HCT116 (cell line): ENCODE data around the gene ALKBH4. TPM values are rescaled to one million over a fixed set of nuclear protein-coding genes. Genes with fewer than 3 reads are reported as not detected.

Experiments
- ATAC-seq: fragments of 200-7000 bp; cut with Tn5 transposase; 2 replicates; pipeline ENCODE4 v1.9.1; 2020; ENCODE audit warnings: mild to moderate bottlenecking, moderate library complexity
- Bru-seq: library from RNA; stranded (reverse); fragments of 400-500 nt; gene quantifications from one replicate; lab custom pipeline; 2021; lab: Mats Ljungman, UMichigan
- BruChase-seq, 2 experiments: library from RNA; stranded (reverse); fragments of 400-500 nt; gene quantifications; one replicate each; lab custom pipeline; 2021; lab: Mats Ljungman, UMichigan
- BruUV-seq: library from RNA; stranded (reverse); fragments of 400-500 nt; replicated peaks from 2 replicates; lab custom pipeline; 2021; lab: Mats Ljungman, UMichigan
- CTCF ChIA-PET: fragments of 300-600 bp; sonication (Branson Sonifier 250); formaldehyde crosslinking; loops from one replicate; lab custom pipeline; 2021; ENCODE audit warnings: antibody characterized with exemption; lab: Charles Lee
- POLR2A ChIA-PET: fragments of 300-600, 350-600 bp; sonication (Branson Sonifier 250); formaldehyde crosslinking; loops from one replicate; lab custom pipeline; 2021; ENCODE audit warnings: antibody characterized with exemption; lab: Charles Lee
- RAD21 ChIA-PET, 2 experiments: fragments of 300-600 bp; sonication (Branson Sonifier 250); formaldehyde crosslinking; loops; one replicate each; lab custom pipeline; 2023; ENCODE audit warnings: low total read pairs in 2 of 2; ENCODE audit not compliant: uncharacterized antibody in 2 of 2, unreplicated experiment in 2 of 2, low non-redundant PET in 1 of 2; lab: Charles Lee
- DNase-seq: peaks from one replicate; pipeline ENCODE4 v3.0.0-alpha.2; 2010; ENCODE audit warnings: low read depth, low spot score
- H2AFZ ChIP-seq: fragments of 200-600 bp; shearing (Covaris generic), sonication (generic); 2 replicates; pipeline ENCODE4 v1.6.1; 2017; ENCODE audit warnings: low read depth, mixed run types, mixed read lengths, antibody characterized with exemption, low read length; ENCODE audit not compliant: poor library complexity, severe bottlenecking
- H3K27ac ChIP-seq: 2 replicates; pipeline ENCODE4 v1.5.1; 2012; ENCODE audit warnings: low read depth, low read length
- H3K27me3 ChIP-seq: fragments of 200-600 bp; sonication (generic); 2 replicates; pipeline ENCODE4 v1.6.1; 2016; ENCODE audit warnings: mixed run types, low read length, mixed read lengths; ENCODE audit not compliant: insufficient read depth
- H3K36me3 ChIP-seq, 2 experiments: fragments of 200-500 bp in 1 of 2; fragments of 200-600 bp in 1 of 2; sonication (Bioruptor generic) in 1 of 2; sonication (generic) in 1 of 2; 2 replicates each; pipeline versions ENCODE4 v1.5.1 to v1.6.1; 2014 to 2016; ENCODE audit warnings: low read length in 2 of 2, inconsistent platforms in 1 of 2, mixed read lengths in 1 of 2, mixed run types in 1 of 2; ENCODE audit not compliant: insufficient read depth in 2 of 2, control insufficient read depth in 1 of 2
- H3K4me1 ChIP-seq, 2 experiments: fragments of 200-600 bp in 1 of 2; sonication (generic) in 1 of 2; 2 replicates each; pipeline versions ENCODE4 v1.5.1 to v1.6.1; 2012 to 2017; ENCODE audit warnings: low read length in 2 of 2, inconsistent platforms in 1 of 2, mild to moderate bottlenecking in 1 of 2, mixed read lengths in 1 of 2, mixed run types in 1 of 2, moderate library complexity in 1 of 2; ENCODE audit not compliant: insufficient read depth in 2 of 2, control insufficient read depth in 1 of 2
- H3K4me2 ChIP-seq: fragments of 200-600 bp; sonication (generic); 2 replicates; pipeline ENCODE4 v1.6.1; 2017; ENCODE audit warnings: mixed run types, low read length, mixed read lengths
- H3K4me3 ChIP-seq, 2 experiments: fragments of 200-600 bp in 1 of 2; sonication (generic) in 1 of 2; replicated peaks in 1 of 2; 2 replicates each; pipeline ENCODE4 v1.5.1; 2011 to 2016; ENCODE audit warnings: low read length in 2 of 2, control low read depth in 1 of 2, low read depth in 1 of 2, mild to moderate bottlenecking in 1 of 2, mixed read lengths in 1 of 2, mixed run types in 1 of 2
- H3K79me2 ChIP-seq: fragments of 200-600 bp; sonication (generic); 2 replicates; pipeline ENCODE4 v1.6.1; 2017; ENCODE audit warnings: mild to moderate bottlenecking, mixed run types, low read length, moderate library complexity, mixed read lengths; ENCODE audit not compliant: insufficient read depth
- H3K9ac ChIP-seq: fragments of 200-600 bp; sonication (generic); 2 replicates; pipeline ENCODE4 v1.6.1; 2016; ENCODE audit warnings: low read length, mixed read lengths
- H3K9me2 ChIP-seq: fragments of 200-600 bp; sonication (generic), shearing (Covaris generic); 2 replicates; pipeline ENCODE4 v1.6.1; 2017; ENCODE audit warnings: mixed run types, mild to moderate bottlenecking, moderate library complexity; ENCODE audit not compliant: insufficient read depth
- H3K9me3 ChIP-seq, 2 experiments: fragments of 200-500 bp in 1 of 2; fragments of 200-600 bp in 1 of 2; sonication (Bioruptor generic) in 1 of 2; sonication (generic) in 1 of 2; 2 replicates each; pipeline ENCODE4 v1.6.1; 2014 to 2017; ENCODE audit warnings: low read length in 2 of 2, mixed read lengths in 2 of 2, inconsistent platforms in 1 of 2, low read depth in 1 of 2, mild to moderate bottlenecking in 1 of 2, mixed run types in 1 of 2, moderate library complexity in 1 of 2; ENCODE audit not compliant: control insufficient read depth in 1 of 2, insufficient read depth in 1 of 2
- H4K20me1 ChIP-seq: fragments of 200-600 bp; sonication (generic), shearing (Covaris generic); 2 replicates; pipeline ENCODE4 v1.6.1; 2017; ENCODE audit warnings: mixed run types, mild to moderate bottlenecking, moderate library complexity; ENCODE audit not compliant: insufficient read depth
- CBX3 ChIP-seq: IDR thresholded peaks from 2 replicates; pipeline ENCODE4 v1.6.1; 2012; ENCODE audit warnings: low read depth
- CEBPB ChIP-seq: IDR thresholded peaks from 2 replicates; pipeline ENCODE4 v1.6.1; 2012; ENCODE audit warnings: low read depth
- EGR1 ChIP-seq: IDR thresholded peaks from 2 replicates; pipeline ENCODE4 v1.6.1; 2012; ENCODE audit warnings: low read depth
- ELF1 ChIP-seq: IDR thresholded peaks from 2 replicates; pipeline ENCODE4 v1.6.1; 2012; ENCODE audit warnings: low read depth, borderline replicate concordance
- EZH2phosphoT487 ChIP-seq: fragments of 200-600 bp; IDR thresholded peaks from 2 replicates; pipeline ENCODE4 v1.6.1; 2018; ENCODE audit warnings: antibody characterized with exemption, borderline replicate concordance
- FOSL1 ChIP-seq: IDR thresholded peaks from 2 replicates; pipeline ENCODE4 v1.6.1; 2012; ENCODE audit warnings: low read depth
- POLR2A ChIP-seq: IDR thresholded peaks from 2 replicates; pipeline ENCODE4 v1.7.0; 2011; ENCODE audit warnings: borderline replicate concordance; ENCODE audit not compliant: insufficient read depth, insufficient read length; ENCODE audit errors: extremely low read depth
- RAD21 ChIP-seq: IDR thresholded peaks from 2 replicates; pipeline ENCODE4 v1.6.1; 2012; ENCODE audit warnings: low read depth, mild to moderate bottlenecking
- SIN3A ChIP-seq: IDR thresholded peaks from 2 replicates; pipeline ENCODE4 v1.6.1; 2012; ENCODE audit warnings: low read depth
- SRF ChIP-seq: IDR thresholded peaks from 2 replicates; pipeline ENCODE4 v1.6.1; 2012; ENCODE audit warnings: low read depth
- TCF7L2 ChIP-seq: IDR thresholded peaks from 2 replicates; pipeline ENCODE4 v1.7.0; 2011; ENCODE audit warnings: borderline replicate concordance, inconsistent platforms; ENCODE audit not compliant: insufficient read depth, insufficient read length; ENCODE audit errors: extremely low read depth
- YY1 ChIP-seq: IDR thresholded peaks from 2 replicates; pipeline ENCODE4 v1.6.1; 2011; ENCODE audit warnings: low read length, low read depth, moderate library complexity, mild to moderate bottlenecking; ENCODE audit not compliant: insufficient replicate concordance; ENCODE audit errors: extremely low read depth
- ZFX ChIP-seq: fragments of 450-650 bp; IDR thresholded peaks from 2 replicates; pipeline ENCODE4 v1.6.1; 2017
- ZNF274 ChIP-seq: fragments of 200-500 bp; sonication (Bioruptor generic); IDR thresholded peaks from 2 replicates; pipeline ENCODE4 v1.6.1; 2014; ENCODE audit warnings: mild to moderate bottlenecking, low read depth, low read length, inconsistent platforms
- intact Hi-C: fragments of 100-400 bp; cut with micrococcal nuclease; formaldehyde crosslinking; loops from 2 replicates; pipeline ENCODE4 v1.10.0; 2022
- long read RNA-seq: library from polyadenylated mRNA; unstranded; transcript quantifications from one replicate; pipeline ENCODE4 v2.0.0, GENCODE V29; 2021; ENCODE audit not compliant: unreplicated experiment
- polyA plus RNA-seq: library from polyadenylated mRNA; unstranded; fragments of >200 nt; gene quantifications from 2 replicates; pipeline ENCODE4 v1.2.1, GENCODE V29; 2012; ENCODE audit warnings: missing spikeins
- total RNA-seq: library from RNA; stranded (reverse); gene quantifications from one replicate; pipeline ENCODE4 v1.2.1, GENCODE V29; 2021; ENCODE audit not compliant: unreplicated experiment
- TF ChIP-seq, protein P1 (sequence below): IDR thresholded peaks from 2 replicates; pipeline ENCODE4 v1.6.1; 2012; ENCODE audit warnings: low read depth
- TF ChIP-seq, protein P2 (sequence below): IDR thresholded peaks from 2 replicates; pipeline ENCODE4 v1.6.1; 2011; ENCODE audit warnings: mild to moderate bottlenecking, low read length, moderate library complexity; ENCODE audit not compliant: insufficient replicate concordance; ENCODE audit errors: extremely low read depth
- TF ChIP-seq, protein P3 (sequence below): IDR thresholded peaks from 2 replicates; pipeline ENCODE4 v1.6.1; 2012

The ALKBH4 gene, protein sequence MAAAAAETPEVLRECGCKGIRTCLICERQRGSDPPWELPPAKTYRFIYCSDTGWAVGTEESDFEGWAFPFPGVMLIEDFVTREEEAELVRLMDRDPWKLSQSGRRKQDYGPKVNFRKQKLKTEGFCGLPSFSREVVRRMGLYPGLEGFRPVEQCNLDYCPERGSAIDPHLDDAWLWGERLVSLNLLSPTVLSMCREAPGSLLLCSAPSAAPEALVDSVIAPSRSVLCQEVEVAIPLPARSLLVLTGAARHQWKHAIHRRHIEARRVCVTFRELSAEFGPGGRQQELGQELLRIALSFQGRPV
- total RNA-seq (14.9 TPM), Bru-seq, nascent RNA (percentile 59 among the genes with signal in this experiment), BruChase-seq, experiment 1, labeled RNA remaining after a 6-hour chase (percentile 58 among the genes with signal in this experiment), BruChase-seq, experiment 2, labeled RNA remaining after a 2-hour chase (percentile 65 among the genes with signal in this experiment)
- polyA plus RNA-seq = 8.1 and 10.8 TPM in 2 replicates
- long read RNA-seq, transcript ALKBH4-201 (3 exons, 2,105 nt) = major isoform, 28 of 36 reads
- long read RNA-seq, partial matches to known transcripts = 3 of 36 reads
- long read RNA-seq, other reads (novel, unspliced or antisense) = 4 of 36 reads

DNA sequence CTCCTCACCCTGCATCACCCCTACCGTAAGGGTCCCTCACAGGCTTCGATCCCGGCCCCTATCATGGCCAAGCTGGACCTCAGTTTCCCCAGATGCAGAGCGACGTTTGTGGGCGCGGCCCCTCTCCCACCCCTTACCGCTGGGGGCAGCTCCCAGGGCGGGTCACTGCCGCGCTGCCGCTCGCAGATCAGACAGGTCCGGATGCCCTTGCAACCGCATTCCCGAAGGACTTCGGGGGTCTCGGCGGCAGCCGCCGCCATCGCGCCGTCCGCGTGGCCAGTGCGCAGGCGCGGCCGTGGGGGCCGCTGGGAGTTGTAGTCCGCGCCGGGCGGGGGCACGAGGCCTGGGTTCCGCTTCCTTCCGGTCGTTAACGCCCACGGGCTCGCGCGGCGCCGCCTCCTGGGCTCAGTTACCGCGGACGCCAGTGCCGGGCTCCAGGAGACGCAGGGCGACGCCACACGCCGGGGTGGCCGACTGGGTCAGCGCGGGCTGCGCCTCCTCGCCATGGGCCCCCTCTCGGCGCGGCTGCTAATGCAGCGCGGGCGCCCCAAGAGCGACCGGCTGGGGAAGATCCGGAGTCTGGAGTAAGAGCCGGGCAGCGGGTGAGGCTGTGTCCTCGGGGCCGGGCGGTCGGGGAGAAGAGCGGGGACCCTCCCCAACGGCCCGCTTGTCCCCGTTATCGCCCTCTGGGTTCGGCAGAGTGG is at the start of gene ALKBH4, which contains the start of gene LRWD1:
ALKBH4 (minus strand) TSS at position 287 of the 704 bp plus-strand sequence; CDS start at position 260, 27 bp downstream.
LRWD1 (plus strand) TSS at position 408 of the 704 bp plus-strand sequence; CDS start at position 505, 97 bp downstream.
- Histone ChIP-seq H3K4me1 (peaks cover 5 to 17% of the 10 kb centered on the region in 2 experiments; a peak in 2 of 4 replicates), H3K9me2 (no peaks in the 10 kb centered on the region), H3K9ac (peak within 1 kb of the TSS; percentile 89), H3K4me2 (peak within 1 kb of the TSS; percentile 84), H3K36me3 (no peaks in the 10 kb centered on the region; a peak in 1 of 4 replicates), H4K20me1 (no peaks in the 10 kb centered on the region), H3K79me2 (peaks cover 40% of the 10 kb centered on the region), H2AFZ (no peak within 1 kb of the TSS), H3K27ac (peak within 1 kb of the TSS; percentile 75), H3K27me3 (no peaks in the 10 kb centered on the region), H3K4me3 (peak within 1 kb of the TSS; percentile 93 to 99), H3K9me3 (no peaks in the 10 kb centered on the region)
- ChIA-PET POLR2A (no interaction called here), CTCF (no interaction called here), RAD21 (no interaction called here)
- intact Hi-C loops = loop anchor here (2.0 kb wide), 1 partner anchor 56 kb away; no protein-coding TSS in a partner anchor
- no TSS peak for BruUV-seq
- ATAC-seq (peak; percentile 92), DNase-seq (peak; percentile 76)
- TF ChIP-seq TCF7L2 (no peak), CEBPB (no peak), SRF (no peak), POLR2A (peak; percentile 90), ZNF274 (no peak), SIN3A (peak; percentile 64; the same call in 1 of the 2 replicates), FOSL1 (no peak), RAD21 (peak; percentile 17; the same call in 1 of the 2 replicates), ELF1 (no peak; the same call in 1 of the 2 replicates), ZFX (peak; percentile 40; the same call in 1 of the 2 replicates), CBX3 (no peak), YY1 (peak; percentile 89), EZH2phosphoT487 (no peak), EGR1 (peak; percentile 98)
- TF ChIP-seq, protein P1, sequence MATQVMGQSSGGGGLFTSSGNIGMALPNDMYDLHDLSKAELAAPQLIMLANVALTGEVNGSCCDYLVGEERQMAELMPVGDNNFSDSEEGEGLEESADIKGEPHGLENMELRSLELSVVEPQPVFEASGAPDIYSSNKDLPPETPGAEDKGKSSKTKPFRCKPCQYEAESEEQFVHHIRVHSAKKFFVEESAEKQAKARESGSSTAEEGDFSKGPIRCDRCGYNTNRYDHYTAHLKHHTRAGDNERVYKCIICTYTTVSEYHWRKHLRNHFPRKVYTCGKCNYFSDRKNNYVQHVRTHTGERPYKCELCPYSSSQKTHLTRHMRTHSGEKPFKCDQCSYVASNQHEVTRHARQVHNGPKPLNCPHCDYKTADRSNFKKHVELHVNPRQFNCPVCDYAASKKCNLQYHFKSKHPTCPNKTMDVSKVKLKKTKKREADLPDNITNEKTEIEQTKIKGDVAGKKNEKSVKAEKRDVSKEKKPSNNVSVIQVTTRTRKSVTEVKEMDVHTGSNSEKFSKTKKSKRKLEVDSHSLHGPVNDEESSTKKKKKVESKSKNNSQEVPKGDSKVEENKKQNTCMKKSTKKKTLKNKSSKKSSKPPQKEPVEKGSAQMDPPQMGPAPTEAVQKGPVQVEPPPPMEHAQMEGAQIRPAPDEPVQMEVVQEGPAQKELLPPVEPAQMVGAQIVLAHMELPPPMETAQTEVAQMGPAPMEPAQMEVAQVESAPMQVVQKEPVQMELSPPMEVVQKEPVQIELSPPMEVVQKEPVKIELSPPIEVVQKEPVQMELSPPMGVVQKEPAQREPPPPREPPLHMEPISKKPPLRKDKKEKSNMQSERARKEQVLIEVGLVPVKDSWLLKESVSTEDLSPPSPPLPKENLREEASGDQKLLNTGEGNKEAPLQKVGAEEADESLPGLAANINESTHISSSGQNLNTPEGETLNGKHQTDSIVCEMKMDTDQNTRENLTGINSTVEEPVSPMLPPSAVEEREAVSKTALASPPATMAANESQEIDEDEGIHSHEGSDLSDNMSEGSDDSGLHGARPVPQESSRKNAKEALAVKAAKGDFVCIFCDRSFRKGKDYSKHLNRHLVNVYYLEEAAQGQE = no peak
- TF ChIP-seq, protein P2, sequence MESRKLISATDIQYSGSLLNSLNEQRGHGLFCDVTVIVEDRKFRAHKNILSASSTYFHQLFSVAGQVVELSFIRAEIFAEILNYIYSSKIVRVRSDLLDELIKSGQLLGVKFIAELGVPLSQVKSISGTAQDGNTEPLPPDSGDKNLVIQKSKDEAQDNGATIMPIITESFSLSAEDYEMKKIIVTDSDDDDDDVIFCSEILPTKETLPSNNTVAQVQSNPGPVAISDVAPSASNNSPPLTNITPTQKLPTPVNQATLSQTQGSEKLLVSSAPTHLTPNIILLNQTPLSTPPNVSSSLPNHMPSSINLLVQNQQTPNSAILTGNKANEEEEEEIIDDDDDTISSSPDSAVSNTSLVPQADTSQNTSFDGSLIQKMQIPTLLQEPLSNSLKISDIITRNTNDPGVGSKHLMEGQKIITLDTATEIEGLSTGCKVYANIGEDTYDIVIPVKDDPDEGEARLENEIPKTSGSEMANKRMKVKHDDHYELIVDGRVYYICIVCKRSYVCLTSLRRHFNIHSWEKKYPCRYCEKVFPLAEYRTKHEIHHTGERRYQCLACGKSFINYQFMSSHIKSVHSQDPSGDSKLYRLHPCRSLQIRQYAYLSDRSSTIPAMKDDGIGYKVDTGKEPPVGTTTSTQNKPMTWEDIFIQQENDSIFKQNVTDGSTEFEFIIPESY = peak; percentile 19
- TF ChIP-seq, protein P3, sequence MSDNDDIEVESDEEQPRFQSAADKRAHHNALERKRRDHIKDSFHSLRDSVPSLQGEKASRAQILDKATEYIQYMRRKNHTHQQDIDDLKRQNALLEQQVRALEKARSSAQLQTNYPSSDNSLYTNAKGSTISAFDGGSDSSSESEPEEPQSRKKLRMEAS = peak; percentile 95
